ENCODE data around the gene FAM20C. TPM values are rescaled to one million over a fixed set of nuclear protein-coding genes. Genes with fewer than 3 reads are reported as not detected.
A peak's percentile ranks its signal among the peaks of the same experiment; 100 is the strongest.

FAM20C gene
- total RNA-seq, 2 donors from 2014 or later: 33.5 to 53.5 TPM

GRCh38 chr7:171364-171904, 20.9 kb upstream of the FAM20C start:
- H3K27me3 ChIP-seq (ENCODE audit: control insufficient read depth, insufficient read depth, low read length, poor library complexity, severe bottlenecking): no peaks in the 10 kb centered on the region
- Mint-ChIP-seq H3K4me1 (no peaks in the 10 kb centered on the region), H3K27me3 (ENCODE audit: insufficient read depth) (peaks cover 16% of the 10 kb centered on the region), H3K4me3 (no peak overlapping the region), H3K36me3 (ENCODE audit: low read depth) (no peaks in the 10 kb centered on the region), H3K27ac (no peak overlapping the region), H3K9me3 (no peaks in the 10 kb centered on the region)
- no peaks in the 10 kb centered on the region for H3K4me1 ChIP-seq (ENCODE audit: control insufficient read depth, insufficient read depth, low read length)
- H3K27ac ChIP-seq (ENCODE audit: low read depth, low read length): no peak overlapping the region
- no peak overlapping the region for H3K4me3 ChIP-seq (ENCODE audit: low read length)
- TF ChIP-seq, protein P1, sequence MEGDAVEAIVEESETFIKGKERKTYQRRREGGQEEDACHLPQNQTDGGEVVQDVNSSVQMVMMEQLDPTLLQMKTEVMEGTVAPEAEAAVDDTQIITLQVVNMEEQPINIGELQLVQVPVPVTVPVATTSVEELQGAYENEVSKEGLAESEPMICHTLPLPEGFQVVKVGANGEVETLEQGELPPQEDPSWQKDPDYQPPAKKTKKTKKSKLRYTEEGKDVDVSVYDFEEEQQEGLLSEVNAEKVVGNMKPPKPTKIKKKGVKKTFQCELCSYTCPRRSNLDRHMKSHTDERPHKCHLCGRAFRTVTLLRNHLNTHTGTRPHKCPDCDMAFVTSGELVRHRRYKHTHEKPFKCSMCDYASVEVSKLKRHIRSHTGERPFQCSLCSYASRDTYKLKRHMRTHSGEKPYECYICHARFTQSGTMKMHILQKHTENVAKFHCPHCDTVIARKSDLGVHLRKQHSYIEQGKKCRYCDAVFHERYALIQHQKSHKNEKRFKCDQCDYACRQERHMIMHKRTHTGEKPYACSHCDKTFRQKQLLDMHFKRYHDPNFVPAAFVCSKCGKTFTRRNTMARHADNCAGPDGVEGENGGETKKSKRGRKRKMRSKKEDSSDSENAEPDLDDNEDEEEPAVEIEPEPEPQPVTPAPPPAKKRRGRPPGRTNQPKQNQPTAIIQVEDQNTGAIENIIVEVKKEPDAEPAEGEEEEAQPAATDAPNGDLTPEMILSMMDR (conservative IDR thresholded peaks at IDR 0.05): peak; percentile 49
- no peak overlapping the region for H3K9ac ChIP-seq (ENCODE audit: extremely low read depth, low read length, poor library complexity, severe bottlenecking)
- no peaks in the 10 kb centered on the region for H3K9me3 ChIP-seq (ENCODE audit: control insufficient read depth, low read length)
- H3K36me3 ChIP-seq (ENCODE audit: control insufficient read depth, insufficient read depth, low read length): no peaks in the 10 kb centered on the region
- WGBS, 2 experiments (ENCODE audit: insufficient coverage in 1 of 2, insufficient read length in 1 of 2): 91 to 96% methylated on average over 9 to 27 of the region's 27 CpGs
- no peak for DNase-seq

- Histone ChIP-seq H3K27ac (ENCODE audit: low read depth, low read length) (no peak overlapping the region), H3K4me1 (ENCODE audit: control insufficient read depth, insufficient read depth, low read length) (no peaks in the 10 kb centered on the region), H3K36me3 (ENCODE audit: control insufficient read depth, insufficient read depth, low read length) (no peaks in the 10 kb centered on the region), H3K9ac (ENCODE audit: extremely low read depth, low read length, poor library complexity, severe bottlenecking) (no peak overlapping the region), H3K27me3 (ENCODE audit: control insufficient read depth, insufficient read depth, low read length, poor library complexity, severe bottlenecking) (no peaks in the 10 kb centered on the region), H3K9me3 (ENCODE audit: control insufficient read depth, low read length) (no peaks in the 10 kb centered on the region), H3K4me3 (ENCODE audit: low read length) (no peak overlapping the region)
- H3K4me3 Mint-ChIP-seq: no peak overlapping the region
- no peak for DNase-seq
- H3K27ac Mint-ChIP-seq: no peak overlapping the region
- H3K4me1 Mint-ChIP-seq: no peaks in the 10 kb centered on the region
- H3K36me3 Mint-ChIP-seq (ENCODE audit: low read depth): no peaks in the 10 kb centered on the region
- peaks cover 16% of the 10 kb centered on the region for H3K27me3 Mint-ChIP-seq (ENCODE audit: insufficient read depth)
- 93 to 96% methylated on average over 12 to 16 of the region's 16 CpGs for WGBS, 2 experiments (ENCODE audit: insufficient coverage in 1 of 2, insufficient read length in 1 of 2)
- no peaks in the 10 kb centered on the region for H3K9me3 Mint-ChIP-seq
- TF ChIP-seq, protein P1 (conservative IDR thresholded peaks at IDR 0.05): no peak
Observed at GRCh38 chr7:171912-172515, 20.4 kb upstream of the FAM20C start.

DNA sequence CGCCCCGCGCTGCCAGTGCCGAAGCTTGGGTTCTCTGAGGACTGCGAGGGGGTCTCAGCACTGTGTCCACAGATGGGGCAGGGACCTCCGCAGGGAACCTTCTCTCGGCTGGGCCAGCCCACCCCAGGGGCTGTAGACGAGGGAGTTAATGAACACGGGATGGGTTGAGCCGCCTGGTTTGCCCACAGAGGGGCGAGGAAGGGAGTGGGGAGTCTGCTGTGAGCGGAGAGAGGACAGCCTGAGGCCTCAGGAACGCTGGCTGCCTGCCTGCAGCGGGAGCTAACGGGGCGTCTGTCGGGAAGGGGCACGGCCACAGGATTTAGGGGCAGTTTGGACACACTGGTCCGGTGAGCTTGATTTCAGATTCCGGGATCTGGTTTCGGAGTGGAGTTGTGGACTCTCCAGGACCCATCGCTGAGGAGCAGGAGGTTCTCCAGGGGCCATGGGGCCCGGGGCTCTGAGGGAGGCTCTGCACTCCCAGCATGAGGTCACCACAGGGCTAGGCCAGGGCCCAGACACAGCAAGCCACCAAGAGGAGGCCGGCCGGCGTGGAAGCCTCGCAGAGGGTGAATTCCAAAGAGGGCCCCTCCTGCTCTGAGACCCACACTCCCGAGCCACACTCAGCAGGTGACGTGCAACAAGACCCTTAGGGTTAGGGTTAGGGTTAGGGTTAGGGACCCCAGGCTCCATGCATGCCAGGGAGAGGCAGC, 19.0 kb upstream of the FAM20C start:
- no peaks in the 10 kb centered on the region for H3K36me3 Mint-ChIP-seq (ENCODE audit: low read depth)
- no peaks in the 10 kb centered on the region for H3K4me1 Mint-ChIP-seq
- Histone ChIP-seq H3K27me3 (ENCODE audit: control insufficient read depth, insufficient read depth, low read length, poor library complexity, severe bottlenecking) (no peaks in the 10 kb centered on the region), H3K9me3 (ENCODE audit: control insufficient read depth, low read length) (no peaks in the 10 kb centered on the region), H3K9ac (ENCODE audit: extremely low read depth, low read length, poor library complexity, severe bottlenecking) (no peak overlapping the region), H3K27ac (ENCODE audit: low read depth, low read length) (no peak overlapping the region), H3K4me1 (ENCODE audit: control insufficient read depth, insufficient read depth, low read length) (no peaks in the 10 kb centered on the region), H3K4me3 (ENCODE audit: low read length) (no peak overlapping the region), H3K36me3 (ENCODE audit: control insufficient read depth, insufficient read depth, low read length) (no peaks in the 10 kb centered on the region)
- WGBS, 2 experiments (ENCODE audit: insufficient coverage in 1 of 2, insufficient read length in 1 of 2): 80 to 91% methylated on average over 19 to 29 of the region's 29 CpGs
- H3K27me3 Mint-ChIP-seq (ENCODE audit: insufficient read depth): peaks cover 12% of the 10 kb centered on the region
- H3K9me3 Mint-ChIP-seq: no peaks in the 10 kb centered on the region
- TF ChIP-seq, protein P1 (conservative IDR thresholded peaks at IDR 0.05): no peak
- no peak overlapping the region for H3K27ac Mint-ChIP-seq
- DNase-seq: no peak
- no peak overlapping the region for H3K4me3 Mint-ChIP-seq

All from endodermal cell (in vitro differentiated cells).